CD4-positive, alpha-beta T cell treated with Interleukin-17A for 1 hour (primary cell): ENCODE measurements around the gene C15orf62.
A peak's percentile ranks its signal among the peaks of the same experiment; 100 is the strongest.

Experiments used
- DNase-seq: peaks from one replicate; pipeline ENCODE4 v3.0.0-alpha.2; 2020

C15orf62 gene

GRCh38 chr15:40756938-40757337 is 12.8 kb upstream of the C15orf62 start:
- DNase-seq, result no peak

- DNase-seq, result no peak
Observed at GRCh38 chr15:40759961-40760360, 9.8 kb upstream of the C15orf62 start.

GRCh38 chr15:40762919-40763800 is 6.6 kb upstream of the C15orf62 start:
- peak; percentile 45 for DNase-seq

- DNase-seq, result peak; percentile 71
Observed at GRCh38 chr15:40763801-40764628, 5.8 kb upstream of the C15orf62 start, which contains the start of gene GCHFR. Gene GCHFR, plus strand, starts transcription at chr15:40764068. Its CDS starts 113 bp downstream, at chr15:40764181.

GRCh38 chr15:40764629-40765103 is 5.1 kb upstream of the C15orf62 start:
- no peak for DNase-seq

GRCh38 chr15:40766194-40766815 is 3.5 kb upstream of the C15orf62 start:
- DNase-seq, result no peak

- DNase-seq, result no peak
Observed at GRCh38 chr15:40766906-40767837, 2.6 kb upstream of the C15orf62 start.

- DNase-seq, result no peak
Observed at GRCh38 chr15:40767838-40768500, 1.8 kb upstream of the C15orf62 start.

- DNase-seq, result no peak
Observed at GRCh38 chr15:40768521-40769273, 1.1 kb upstream of the C15orf62 start.

- no peak for DNase-seq
Observed at GRCh38 chr15:40770147-40770721, 454 bp downstream of the C15orf62 start.

GRCh38 chr15:40771242-40771641 is 1.5 kb downstream of the C15orf62 start:
- DNase-seq, result no peak

GRCh38 chr15:40772014-40772413 is 2.2 kb downstream of the C15orf62 start:
- DNase-seq, result no peak

GRCh38 chr15:40773496-40773895 is 3.7 kb downstream of the C15orf62 start:
- DNase-seq, result no peak

GRCh38 chr15:40773902-40774301 is 4.1 kb downstream of the C15orf62 start:
- DNase-seq, result no peak

- DNase-seq, result no peak
Observed at GRCh38 chr15:40775007-40775406, 5.2 kb downstream of the C15orf62 start.

- no peak for DNase-seq
Observed at GRCh38 chr15:40775740-40776536, 6.2 kb downstream of the C15orf62 start.

GRCh38 chr15:40776537-40777141 is 6.9 kb downstream of the C15orf62 start:
- DNase-seq, result peak; percentile 71

GRCh38 chr15:40782609-40783227 is 12.9 kb downstream of the C15orf62 start:
- peak; percentile 84 for DNase-seq
